HepG2 (cell line): ENCODE results near the gene RNU5B-1. TPM values are rescaled to one million over a fixed set of nuclear protein-coding genes. Genes with fewer than 3 reads are reported as not detected.
A peak's percentile ranks its signal among the peaks of the same experiment; 100 is the strongest.

Experiments
- ARNT2 ChIP-seq: sonication (generic); formaldehyde crosslinking; IDR thresholded peaks from 2 replicates; pipeline ENCODE4 v1.8.0; 2022; ENCODE audit warnings: mild to moderate bottlenecking, low read depth, missing genetic modification reagents, moderate library complexity
- ATF3 ChIP-seq: sonication (generic); formaldehyde crosslinking; IDR thresholded peaks from 2 replicates; pipeline ENCODE4 v1.4.0; 2020; ENCODE audit warnings: missing genetic modification reagents
- CHD4 ChIP-seq: fragments of 200-600 bp; sonication (generic); IDR thresholded peaks from 2 replicates; pipeline ENCODE4 v1.7.0; 2017; ENCODE audit warnings: mild to moderate bottlenecking, low read length, borderline replicate concordance
- ESRRA ChIP-seq: sonication (generic); formaldehyde crosslinking; IDR thresholded peaks from 2 replicates; pipeline ENCODE4 v1.5.1; 2020; ENCODE audit warnings: mild to moderate bottlenecking, low read depth, missing genetic modification reagents
- FOXJ3 ChIP-seq: sonication (generic); formaldehyde crosslinking; IDR thresholded peaks from 2 replicates; pipeline ENCODE4 v1.4.0; 2020; ENCODE audit warnings: missing genetic modification reagents, mild to moderate bottlenecking, borderline replicate concordance
- GABPB1 ChIP-seq: IDR thresholded peaks from 2 replicates; pipeline ENCODE4 v1.6.1; 2016; ENCODE audit warnings: mild to moderate bottlenecking, missing genetic modification reagents, moderate library complexity, missing compliant biosample characterization
- HOXD1 ChIP-seq: sonication (generic); formaldehyde crosslinking; IDR thresholded peaks from 2 replicates; pipeline ENCODE4 v1.5.0; 2020; ENCODE audit warnings: missing genetic modification reagents
- KMT2B ChIP-seq: IDR thresholded peaks from 2 replicates; pipeline ENCODE4 v1.6.1; 2016; ENCODE audit warnings: missing genetic modification reagents, missing compliant biosample characterization
- MZF1 ChIP-seq: sonication (generic); formaldehyde crosslinking; IDR thresholded peaks from 2 replicates; pipeline ENCODE4 v1.8.1; 2023; ENCODE audit warnings: mild to moderate bottlenecking, missing genetic modification reagents, borderline replicate concordance
- NFIC ChIP-seq: IDR thresholded peaks from 2 replicates; pipeline ENCODE4 v1.6.1; 2012; ENCODE audit warnings: mild to moderate bottlenecking, low read length, inconsistent platforms
- PCBP1 ChIP-seq: fragments of 200-400 bp; formaldehyde crosslinking; IDR thresholded peaks from 2 replicates; pipeline ENCODE4 v1.6.1; 2017; ENCODE audit warnings: mild to moderate bottlenecking, low read depth, low read length, borderline replicate concordance
- POGZ ChIP-seq: sonication (generic); formaldehyde crosslinking; IDR thresholded peaks from 2 replicates; pipeline ENCODE4 v1.4.0; 2020; ENCODE audit warnings: mild to moderate bottlenecking, missing genetic modification reagents
- POLR2AphosphoS2 ChIP-seq: IDR thresholded peaks from 2 replicates; pipeline ENCODE4 v1.6.1; 2011; ENCODE audit warnings: low read depth, low read length, improper control_type of control experiment
- RAD51 ChIP-seq: fragments of 450-650 bp; IDR thresholded peaks from 2 replicates; pipeline ENCODE4 v1.6.1; 2016; ENCODE audit warnings: borderline replicate concordance
- SATB2 ChIP-seq: sonication (generic); formaldehyde crosslinking; IDR thresholded peaks from 2 replicates; pipeline ENCODE4 v1.5.0; 2020; ENCODE audit warnings: missing genetic modification reagents
- SKI ChIP-seq: fragments of 450-650 bp; IDR thresholded peaks from one replicate; pipeline ENCODE4 v1.6.1; 2018; ENCODE audit warnings: mild to moderate bottlenecking; ENCODE audit not compliant: partially characterized antibody
- SMAD3 ChIP-seq: sonication (generic); formaldehyde crosslinking; IDR thresholded peaks from 2 replicates; pipeline ENCODE4 v1.4.0; 2020; ENCODE audit warnings: missing genetic modification reagents
- SNRNP70 ChIP-seq: fragments of 200-400 bp; formaldehyde crosslinking; IDR thresholded peaks from 2 replicates; pipeline ENCODE4 v1.6.1; 2017; ENCODE audit warnings: mild to moderate bottlenecking, low read depth, low read length, moderate library complexity
- TBP ChIP-seq: sonication (generic); formaldehyde crosslinking; IDR thresholded peaks from 2 replicates; pipeline ENCODE4 v1.5.0; 2020; ENCODE audit warnings: missing genetic modification reagents
- ZFP90 ChIP-seq: sonication (generic); formaldehyde crosslinking; IDR thresholded peaks from 2 replicates; pipeline ENCODE4 v1.8.0; 2022; ENCODE audit warnings: missing genetic modification reagents, mild to moderate bottlenecking, inconsistent platforms, borderline replicate concordance
- ZFP91 ChIP-seq: sonication (generic); formaldehyde crosslinking; IDR thresholded peaks from 2 replicates; pipeline ENCODE4 v1.9.0; 2022; ENCODE audit warnings: missing genetic modification reagents, mild to moderate bottlenecking, borderline replicate concordance
- ZNF382 ChIP-seq: sonication (generic); formaldehyde crosslinking; IDR thresholded peaks from 2 replicates; pipeline ENCODE4 v1.5.0; 2020; ENCODE audit warnings: missing genetic modification reagents, mild to moderate bottlenecking, borderline replicate concordance
- ZNF766 ChIP-seq: sonication (generic); formaldehyde crosslinking; IDR thresholded peaks from 2 replicates; pipeline ENCODE4 v1.5.0; 2020; ENCODE audit warnings: missing genetic modification reagents, borderline replicate concordance
- ZNF768 ChIP-seq: sonication (generic); formaldehyde crosslinking; IDR thresholded peaks from 2 replicates; pipeline ENCODE4 v1.4.0; 2020; ENCODE audit warnings: missing genetic modification reagents
- ZNF775 ChIP-seq: sonication (generic); formaldehyde crosslinking; IDR thresholded peaks from 2 replicates; pipeline ENCODE4 v1.4.0; 2020; ENCODE audit warnings: missing genetic modification reagents, mild to moderate bottlenecking, moderate library complexity, borderline replicate concordance
- polyA plus RNA-seq, 8 experiments: library from polyadenylated mRNA; depleted of rRNA in 3 of 8; stranded (reverse) in 7 of 8; unstranded in 1 of 8; fragments of >200 nt; fragmentation: Illumina TruSeq in 4 of 8; extraction: Trizol in 4 of 8; gene quantifications; 2 replicates each; pipeline versions ENCODE4 v1.2.1 to v1.2.3, GENCODE V29; 2011 to 2016; ENCODE audit warnings: low read depth in 4 of 8, missing spikeins in 1 of 8, mixed read lengths in 1 of 8; ENCODE audit not compliant: insufficient read depth in 1 of 8
- total RNA-seq, 5 experiments: library from RNA; depleted of rRNA; stranded (reverse); fragments of >200 nt; fragmentation: Illumina TruSeq; extraction: Trizol; gene quantifications; 2 replicates each; pipeline ENCODE4 v1.2.3, GENCODE V29; 2016; ENCODE audit warnings: low read depth in 1 of 5
- TF ChIP-seq, protein P1 (sequence below): IDR thresholded peaks from 2 replicates; pipeline ENCODE4 v1.6.1; 2016
- TF ChIP-seq, protein P2 (sequence below): sonication (generic); formaldehyde crosslinking; IDR thresholded peaks from 2 replicates; pipeline ENCODE4 v1.4.0; 2020; ENCODE audit warnings: mild to moderate bottlenecking, missing genetic modification reagents

RNU5B-1 gene
- total and polyA plus RNA-seq, 2 of the 13 experiments (the other 11 are each of a cell fraction or from before 2014, with no cell fraction given) = 1,646 TPM; not detected in 1

- TF ChIP-seq RAD51 (no peak), GABPB1 (CRISPR knock-in tag) (no peak), ZNF768 (CRISPR knock-in tag) (no peak), ZNF775 (CRISPR knock-in tag) (0 out of 2 replicates have a peak, but pooled peaks have one; percentile 53), POGZ (CRISPR knock-in tag) (peak; percentile 65; the same call in 1 of the 2 replicates), ESRRA (CRISPR knock-in tag) (peak; percentile 34; the same call in 1 of the 2 replicates), FOXJ3 (CRISPR knock-in tag) (peak; percentile 56), ZFP91 (no peak), POLR2AphosphoS2 (peak; percentile 99), MZF1 (CRISPR knock-in tag) (no peak), SATB2 (CRISPR knock-in tag) (no peak), NFIC (peak; percentile 95), PCBP1 (no peak), CHD4 (no peak), ZFP90 (CRISPR knock-in tag) (peak; percentile 19; the same call in 1 of the 2 replicates), ZNF766 (CRISPR knock-in tag) (peak; percentile 73), SNRNP70 (no peak), TBP (CRISPR knock-in tag) (no peak), HOXD1 (CRISPR knock-in tag) (0 out of 2 replicates have a peak, but pooled peaks have one; percentile 21), ZNF382 (CRISPR knock-in tag) (no peak), ARNT2 (CRISPR knock-in tag) (peak; percentile 56; the same call in 1 of the 2 replicates), ATF3 (CRISPR knock-in tag) (no peak), SMAD3 (peak; percentile 87), KMT2B (CRISPR knock-in tag) (peak; percentile 75), SKI (no peak)
- TF ChIP-seq, protein P1, sequence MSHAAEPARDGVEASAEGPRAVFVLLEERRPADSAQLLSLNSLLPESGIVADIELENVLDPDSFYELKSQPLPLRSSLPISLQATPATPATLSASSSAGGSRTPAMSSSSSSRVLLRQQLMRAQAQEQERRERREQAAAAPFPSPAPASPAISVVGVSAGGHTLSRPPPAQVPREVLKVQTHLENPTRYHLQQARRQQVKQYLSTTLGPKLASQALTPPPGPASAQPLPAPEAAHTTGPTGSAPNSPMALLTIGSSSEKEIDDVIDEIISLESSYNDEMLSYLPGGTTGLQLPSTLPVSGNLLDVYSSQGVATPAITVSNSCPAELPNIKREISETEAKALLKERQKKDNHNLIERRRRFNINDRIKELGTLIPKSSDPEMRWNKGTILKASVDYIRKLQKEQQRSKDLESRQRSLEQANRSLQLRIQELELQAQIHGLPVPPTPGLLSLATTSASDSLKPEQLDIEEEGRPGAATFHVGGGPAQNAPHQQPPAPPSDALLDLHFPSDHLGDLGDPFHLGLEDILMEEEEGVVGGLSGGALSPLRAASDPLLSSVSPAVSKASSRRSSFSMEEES (CRISPR knock-in tag) = peak; percentile 68
- TF ChIP-seq, protein P2, sequence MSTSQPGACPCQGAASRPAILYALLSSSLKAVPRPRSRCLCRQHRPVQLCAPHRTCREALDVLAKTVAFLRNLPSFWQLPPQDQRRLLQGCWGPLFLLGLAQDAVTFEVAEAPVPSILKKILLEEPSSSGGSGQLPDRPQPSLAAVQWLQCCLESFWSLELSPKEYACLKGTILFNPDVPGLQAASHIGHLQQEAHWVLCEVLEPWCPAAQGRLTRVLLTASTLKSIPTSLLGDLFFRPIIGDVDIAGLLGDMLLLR = no peak
Measured at GRCh38 chr15:65304381-65305149, at the start of gene RNU5B-1 (continued).
